Measurements from ENCODE around the gene INCENP. TPM values are rescaled to one million over a fixed set of nuclear protein-coding genes. Genes with fewer than 3 reads are reported as not detected.
"Not testable (repeated sequence)": the region's sequence is repeated elsewhere in the genome, so short reads cannot be mapped to it uniquely, and the experiment has no call there.

The INCENP gene
- total RNA-seq, 1 donor from 2014 or later: 105 TPM

- H3K4me1 Mint-ChIP-seq (ENCODE audit: low read depth): no peaks in the 10 kb centered on the region
- H3K27me3 Mint-ChIP-seq (ENCODE audit: low read depth): peaks cover 15% of the 10 kb centered on the region
- no peaks in the 10 kb centered on the region for H3K36me3 Mint-ChIP-seq (ENCODE audit: low read depth)
- DNase-seq (ENCODE audit: low spot score): no peak
- H3K4me3 Mint-ChIP-seq (ENCODE audit: low read depth): no peak overlapping the region
- H3K9me3 Mint-ChIP-seq: no peaks in the 10 kb centered on the region
- intact Hi-C loops (cut with micrococcal nuclease): no loop called here
- H3K27ac Mint-ChIP-seq: no peak overlapping the region
Measured at GRCh38 chr11:62176766-62177165, 53.0 kb downstream of the INCENP start.

- intact Hi-C loops (cut with micrococcal nuclease): no loop called here
- Mint-ChIP-seq H3K9me3 (no peaks in the 10 kb centered on the region), H3K36me3 (ENCODE audit: low read depth) (no peaks in the 10 kb centered on the region), H3K27ac (no peak overlapping the region), H3K27me3 (ENCODE audit: low read depth) (peaks cover 12% of the 10 kb centered on the region), H3K4me1 (ENCODE audit: low read depth) (no peaks in the 10 kb centered on the region), H3K4me3 (ENCODE audit: low read depth) (no peak overlapping the region)
- no peak for DNase-seq (ENCODE audit: low spot score)
Measured at GRCh38 chr11:62179995-62180394, 56.2 kb downstream of the INCENP start.

- no peak for DNase-seq (ENCODE audit: low spot score)
- H3K9me3 Mint-ChIP-seq: no peaks in the 10 kb centered on the region
- no peak overlapping the region for H3K27ac Mint-ChIP-seq
- H3K27me3 Mint-ChIP-seq (ENCODE audit: low read depth): peaks cover 13% of the 10 kb centered on the region
- no peaks in the 10 kb centered on the region for H3K4me1 Mint-ChIP-seq (ENCODE audit: low read depth)
- H3K36me3 Mint-ChIP-seq (ENCODE audit: low read depth): no peaks in the 10 kb centered on the region
- intact Hi-C loops (cut with micrococcal nuclease): no loop called here
- H3K4me3 Mint-ChIP-seq (ENCODE audit: low read depth): no peak overlapping the region
Measured at GRCh38 chr11:62181097-62181496, 57.3 kb downstream of the INCENP start.

- H3K9me3 Mint-ChIP-seq: no peaks in the 10 kb centered on the region
- H3K36me3 Mint-ChIP-seq (ENCODE audit: low read depth): no peaks in the 10 kb centered on the region
- intact Hi-C loops (cut with micrococcal nuclease): no loop called here
- no peak for DNase-seq (ENCODE audit: low spot score)
- H3K27me3 Mint-ChIP-seq (ENCODE audit: low read depth): peaks cover 12% of the 10 kb centered on the region
- H3K4me3 Mint-ChIP-seq (ENCODE audit: low read depth): no peak overlapping the region
- no peaks in the 10 kb centered on the region for H3K4me1 Mint-ChIP-seq (ENCODE audit: low read depth)
- H3K27ac Mint-ChIP-seq: no peak overlapping the region
Measured at GRCh38 chr11:62182147-62182891, 58.5 kb downstream of the INCENP start.

GRCh38 chr11:62186195-62186594 lies 62.4 kb downstream of the INCENP start:
- H3K4me3 Mint-ChIP-seq (ENCODE audit: low read depth): no peak overlapping the region
- no peaks in the 10 kb centered on the region for H3K36me3 Mint-ChIP-seq (ENCODE audit: low read depth)
- no peak overlapping the region for H3K27ac Mint-ChIP-seq
- no peaks in the 10 kb centered on the region for H3K9me3 Mint-ChIP-seq
- H3K27me3 Mint-ChIP-seq (ENCODE audit: low read depth): peaks cover 25% of the 10 kb centered on the region
- DNase-seq (ENCODE audit: low spot score): no peak
- H3K4me1 Mint-ChIP-seq (ENCODE audit: low read depth): no peaks in the 10 kb centered on the region
- intact Hi-C loops (cut with micrococcal nuclease): no loop called here

- Mint-ChIP-seq H3K9me3 (no peaks in the 10 kb centered on the region), H3K4me1 (ENCODE audit: low read depth) (no peaks in the 10 kb centered on the region), H3K27ac (no peak within 1 kb of the TSS), H3K36me3 (ENCODE audit: low read depth) (no peaks in the 10 kb centered on the region), H3K4me3 (ENCODE audit: low read depth) (no peak within 1 kb of the TSS), H3K27me3 (ENCODE audit: low read depth) (peaks cover 30% of the 10 kb centered on the region)
- no peak for DNase-seq (ENCODE audit: low spot score)
- intact Hi-C loops (cut with micrococcal nuclease): no loop called here
Measured at GRCh38 chr11:62190011-62190410, 66.2 kb downstream of the INCENP start, which contains the start of gene SCGB1D1. TSS of gene SCGB1D1 (plus strand) at chr11:62190216. CDS start at chr11:62190285, 69 bp downstream.

GRCh38 chr11:62193952-62194351 lies 70.1 kb downstream of the INCENP start:
- Mint-ChIP-seq H3K4me1 (ENCODE audit: low read depth) (no peaks in the 10 kb centered on the region), H3K36me3 (ENCODE audit: low read depth) (no peaks in the 10 kb centered on the region), H3K27ac (no peak overlapping the region), H3K9me3 (no peaks in the 10 kb centered on the region), H3K4me3 (ENCODE audit: low read depth) (no peak overlapping the region), H3K27me3 (ENCODE audit: low read depth) (peaks cover 24% of the 10 kb centered on the region)
- DNase-seq (ENCODE audit: low spot score): no peak
- intact Hi-C loops (cut with micrococcal nuclease): no loop called here

- DNase-seq (ENCODE audit: low spot score); H3K9me3 Mint-ChIP-seq; intact Hi-C loops (cut with micrococcal nuclease); H3K4me3 Mint-ChIP-seq (ENCODE audit: low read depth); H3K4me1 Mint-ChIP-seq (ENCODE audit: low read depth); H3K27ac Mint-ChIP-seq; H3K36me3 Mint-ChIP-seq (ENCODE audit: low read depth): not testable (repeated sequence)
- peaks cover 21% of the 10 kb centered on the region for H3K27me3 Mint-ChIP-seq (ENCODE audit: low read depth)
Measured at GRCh38 chr11:62195010-62195409, 71.2 kb downstream of the INCENP start.

GRCh38 chr11:62195945-62196344 lies 72.1 kb downstream of the INCENP start:
- peaks cover 26% of the 10 kb centered on the region for H3K27me3 Mint-ChIP-seq (ENCODE audit: low read depth)
- no peak overlapping the region for H3K4me3 Mint-ChIP-seq (ENCODE audit: low read depth)
- no peaks in the 10 kb centered on the region for H3K36me3 Mint-ChIP-seq (ENCODE audit: low read depth)
- DNase-seq (ENCODE audit: low spot score): no peak
- intact Hi-C loops (cut with micrococcal nuclease): no loop called here
- H3K27ac Mint-ChIP-seq: no peak overlapping the region
- H3K4me1 Mint-ChIP-seq (ENCODE audit: low read depth): no peaks in the 10 kb centered on the region
- H3K9me3 Mint-ChIP-seq: no peaks in the 10 kb centered on the region

- intact Hi-C loops (cut with micrococcal nuclease); H3K4me1 Mint-ChIP-seq (ENCODE audit: low read depth); DNase-seq (ENCODE audit: low spot score); H3K36me3 Mint-ChIP-seq (ENCODE audit: low read depth); H3K27ac Mint-ChIP-seq; H3K4me3 Mint-ChIP-seq (ENCODE audit: low read depth); H3K9me3 Mint-ChIP-seq: not testable (repeated sequence)
- peaks cover 30% of the 10 kb centered on the region for H3K27me3 Mint-ChIP-seq (ENCODE audit: low read depth)
Measured at GRCh38 chr11:62197400-62197799, 73.6 kb downstream of the INCENP start.

GRCh38 chr11:62201376-62201775 lies 77.6 kb downstream of the INCENP start:
- intact Hi-C loops (cut with micrococcal nuclease): no loop called here
- H3K9me3 Mint-ChIP-seq: no peaks in the 10 kb centered on the region
- no peak overlapping the region for H3K4me3 Mint-ChIP-seq (ENCODE audit: low read depth)

More at GRCh38 chr11:62201376-62201775, 77.6 kb downstream of the INCENP start:
- Mint-ChIP-seq H3K27ac (no peak overlapping the region), H3K36me3 (ENCODE audit: low read depth) (no peaks in the 10 kb centered on the region), H3K27me3 (ENCODE audit: low read depth) (peaks cover 18% of the 10 kb centered on the region), H3K4me1 (ENCODE audit: low read depth) (no peaks in the 10 kb centered on the region)
- no peak for DNase-seq (ENCODE audit: low spot score)

All from activated T-helper 2 cell treated with anti-CD3 and anti-CD28 coated beads, Interferon-gamma antibody, Interleukin-2, Interleukin-4, amounts not matched to agents 10 μg/mL and 5 μg/mL and 100 μg/mL, durations not matched to agents 14 hours and 24 hours and 36 hours (primary cell).